HG03558 (cell line): ENCODE data around the gene ODF4.
"Not testable (repeated sequence)": the region's sequence is repeated elsewhere in the genome, so short reads cannot be mapped to it uniquely, and the experiment has no call there.

ENCODE experiments used
- ATAC-seq: cut with Tn5 transposase; IDR thresholded peaks from one replicate; pipeline ENCODE4 v1.9.1; 2021; ENCODE audit warnings: moderate number of reproducible peaks; ENCODE audit not compliant: unreplicated experiment; ENCODE audit errors: extremely low read depth

Gene ODF4

DNA sequence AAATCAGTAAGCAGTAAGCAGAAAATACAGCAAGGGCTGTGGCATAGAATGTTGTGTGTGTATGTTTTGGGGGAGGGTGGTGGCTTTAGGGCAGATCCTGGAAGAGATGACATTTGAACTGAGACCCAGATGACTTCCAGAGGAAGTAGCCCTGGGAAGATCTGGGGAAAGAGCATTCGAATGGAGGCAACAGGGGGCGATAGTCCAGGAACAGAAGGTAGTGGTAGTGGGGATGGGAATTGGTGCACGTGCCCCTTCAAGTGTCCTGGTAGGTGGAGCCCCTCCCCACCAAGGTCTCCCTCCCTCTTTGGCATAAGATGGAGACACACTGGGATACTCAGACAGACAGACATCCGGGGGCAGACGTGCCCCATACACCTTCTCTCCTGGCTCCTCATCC lies 15.5 kb upstream of the ODF4 start:
- ATAC-seq = no peak

DNA sequence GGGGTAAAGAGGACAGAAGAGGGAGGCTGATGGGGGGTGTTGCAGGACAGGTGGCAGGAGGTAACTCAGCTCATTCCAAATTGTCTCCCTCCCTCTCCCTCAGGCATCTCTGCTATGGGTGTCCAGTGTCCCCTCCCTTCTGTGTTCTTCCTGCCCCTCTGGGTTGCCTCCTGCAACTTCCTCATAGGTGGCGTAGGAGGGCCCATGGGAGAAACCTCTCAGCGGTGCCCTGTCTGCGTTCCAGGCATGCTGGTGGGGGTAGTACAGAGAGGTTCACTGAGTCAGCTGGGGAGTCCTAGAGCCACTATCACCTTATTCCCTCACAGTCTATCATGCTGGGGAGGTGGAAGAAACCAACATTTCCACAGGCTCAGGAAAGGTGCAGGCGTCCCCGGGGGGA lies 14.7 kb upstream of the ODF4 start:
- no peak for ATAC-seq

DNA sequence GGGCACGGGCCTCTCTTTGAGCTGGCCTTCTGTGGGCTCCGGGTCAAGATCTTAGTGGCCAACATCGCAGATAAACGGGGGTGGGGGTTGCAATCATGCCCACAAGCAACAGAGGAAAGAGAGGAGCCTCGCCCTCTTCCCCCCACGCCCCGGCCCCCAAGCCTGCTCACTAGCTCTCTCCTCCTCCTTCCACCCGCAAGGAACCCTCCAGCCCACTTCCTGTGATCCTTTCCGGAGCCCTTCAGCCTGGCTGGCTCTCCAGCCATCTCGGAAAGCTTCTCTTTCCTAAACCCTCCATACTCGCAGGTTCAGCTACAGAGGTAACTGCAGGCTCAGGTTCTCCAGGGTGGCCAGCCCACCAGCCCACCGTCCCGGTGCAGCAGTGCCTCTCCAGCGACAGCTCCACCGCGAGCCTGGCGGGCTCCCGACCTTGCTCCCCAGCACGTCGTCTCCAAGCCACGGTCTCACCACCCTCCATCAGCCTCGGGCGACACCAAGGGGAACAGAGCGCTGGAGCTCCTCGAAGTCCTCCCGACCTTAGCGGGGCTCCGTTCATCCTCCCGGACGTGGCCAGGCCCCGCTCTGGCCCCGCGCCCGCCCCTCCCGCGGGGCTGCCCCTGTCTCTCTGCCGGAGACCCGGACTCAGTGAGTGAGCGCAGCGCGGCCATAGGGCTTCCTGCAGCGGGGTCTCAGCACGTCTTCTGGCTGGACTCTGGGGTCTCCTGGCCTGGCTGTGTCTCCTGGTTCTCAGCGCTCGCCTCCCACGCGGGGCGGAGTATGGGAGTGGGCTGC lies 12.9 kb upstream of the ODF4 start:
- ATAC-seq = no peak

DNA sequence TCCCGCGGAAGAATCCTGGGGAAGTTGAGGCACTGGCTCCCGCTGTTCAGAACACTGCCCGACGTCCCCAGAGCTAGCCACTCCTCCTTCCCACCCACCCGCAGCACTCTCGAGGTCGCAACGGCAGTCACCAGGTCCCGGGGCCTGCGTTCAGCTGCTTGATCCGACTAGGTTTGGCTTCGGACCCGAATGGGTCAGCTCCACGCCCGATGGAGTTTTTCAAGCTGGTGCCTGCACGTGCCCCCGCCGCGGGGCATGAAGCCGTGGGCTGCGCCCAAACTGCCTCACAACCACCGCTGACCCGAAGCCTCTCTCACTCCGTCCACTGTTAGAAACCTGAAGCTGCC lies 12.4 kb upstream of the ODF4 start:
- no peak for ATAC-seq

DNA sequence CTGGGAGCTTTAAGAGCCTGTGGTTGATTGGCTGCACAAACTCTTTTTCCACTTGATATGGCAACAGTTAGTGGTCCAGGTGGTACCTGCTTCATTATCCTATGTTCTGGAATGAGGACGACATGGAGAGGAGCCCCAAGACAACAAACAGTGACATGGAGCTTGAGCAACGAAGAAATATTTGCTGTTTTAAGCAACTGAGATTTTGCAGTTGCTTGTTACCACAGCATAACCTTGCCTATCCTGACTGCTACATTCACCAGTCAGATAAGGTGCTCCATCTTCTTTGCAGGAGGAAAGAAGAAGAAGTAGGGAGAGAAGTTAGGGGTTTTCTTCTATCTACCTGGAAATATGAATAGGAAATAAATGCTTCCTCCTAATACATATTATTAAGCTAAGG lies 7.5 kb upstream of the ODF4 start:
- no peak for ATAC-seq

DNA sequence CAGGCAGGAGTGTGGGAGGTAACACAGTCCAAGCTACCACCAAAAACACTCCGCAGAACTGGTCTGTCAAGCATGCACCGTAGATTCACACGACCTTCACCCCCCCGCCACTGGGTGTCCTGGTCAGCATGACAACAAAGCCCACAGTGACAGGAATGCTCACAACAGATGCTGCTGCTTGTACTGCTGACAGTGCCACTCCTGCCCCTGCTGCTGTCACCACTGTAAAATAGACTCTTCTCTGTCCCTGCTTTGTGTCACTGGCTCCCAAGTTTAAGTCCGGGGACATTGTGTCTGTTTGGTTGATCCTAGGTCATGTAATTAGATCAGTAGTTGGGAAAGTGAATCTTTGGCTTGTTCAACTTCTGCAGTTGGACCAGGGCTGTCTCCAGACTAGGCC lies 7.0 kb upstream of the ODF4 start:
- no peak for ATAC-seq

DNA sequence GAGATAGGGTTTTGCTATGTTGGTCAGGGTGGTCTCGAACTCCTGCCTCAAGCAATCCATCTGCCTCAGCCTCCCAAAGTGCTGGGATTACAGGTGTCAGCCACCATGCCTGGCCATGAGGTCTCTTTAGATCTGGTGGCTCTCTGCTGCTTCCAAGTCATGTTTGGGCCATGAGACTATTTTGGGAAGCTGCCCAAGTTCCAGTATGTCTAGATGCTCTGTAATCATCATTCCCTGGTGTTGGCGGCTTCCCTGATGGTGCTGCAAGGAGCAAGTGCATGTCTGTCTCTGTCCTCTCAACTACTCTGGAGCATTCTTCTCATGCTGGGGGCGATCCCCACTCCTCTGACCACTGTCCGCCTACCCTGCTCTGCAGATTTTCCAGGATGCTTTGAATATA lies 6.4 kb upstream of the ODF4 start:
- no peak for ATAC-seq

DNA sequence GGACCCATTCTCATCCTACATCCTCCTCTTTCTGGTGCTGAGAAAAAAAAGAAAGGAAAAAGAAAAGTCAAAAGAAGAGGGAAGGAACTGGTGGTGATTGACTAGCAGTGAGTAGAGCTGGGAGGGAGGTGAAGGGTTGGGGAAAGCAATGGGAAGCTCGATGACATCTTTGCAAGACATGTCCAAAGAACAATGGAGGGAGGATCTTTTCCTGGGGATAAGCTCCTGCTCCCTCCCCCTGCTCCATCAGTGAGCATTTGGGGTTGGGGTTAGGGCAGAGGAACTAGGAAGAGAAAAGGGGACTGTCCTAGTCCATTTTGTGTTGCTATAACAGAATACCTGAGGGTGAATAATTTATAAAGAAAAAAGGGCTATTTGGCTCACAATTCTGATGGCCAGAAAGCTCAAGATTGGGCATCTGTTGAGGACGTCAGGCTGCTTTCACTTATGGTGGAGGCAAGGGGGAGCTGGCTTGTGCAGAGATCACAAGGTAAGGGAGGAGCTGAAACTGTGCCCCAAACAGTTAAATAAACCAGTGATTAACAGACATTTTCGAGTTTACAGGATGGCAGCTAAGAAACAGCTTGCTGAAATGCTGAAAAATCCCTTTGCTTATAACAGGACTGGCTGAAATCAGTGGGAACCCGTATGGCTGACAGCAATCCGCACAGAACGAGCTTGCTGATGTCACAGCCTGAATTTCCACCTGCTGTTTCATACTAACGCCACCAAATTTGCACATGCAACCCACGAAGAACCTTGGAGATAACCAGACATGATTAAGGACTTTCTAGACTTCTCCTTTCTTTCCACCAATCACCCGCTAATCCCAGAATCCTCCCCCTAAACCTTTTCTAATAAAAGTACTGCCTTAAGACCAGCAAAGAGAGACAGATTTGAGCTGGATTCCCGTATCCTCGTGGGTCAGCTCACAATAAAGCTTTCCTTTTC lies 1.6 kb upstream of the ODF4 start:
- no peak for ATAC-seq

DNA sequence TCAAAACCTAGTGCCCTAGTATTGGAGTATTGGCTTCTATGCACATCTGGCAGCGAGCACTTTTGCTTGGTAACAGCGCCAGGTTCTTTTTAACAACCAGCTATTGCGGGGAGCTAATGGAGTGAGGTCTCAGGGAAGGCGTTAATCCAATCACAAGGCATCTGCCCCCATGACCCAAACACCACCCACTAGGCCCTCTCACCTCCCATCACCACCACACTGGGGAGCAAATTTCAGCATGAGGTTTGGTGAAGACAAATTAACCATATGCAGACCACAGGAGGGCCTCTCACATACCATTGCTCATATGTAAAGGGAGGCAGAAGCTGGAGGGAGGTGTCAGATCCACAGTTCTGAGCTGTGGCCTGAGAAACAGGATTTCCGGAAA lies 893 bp upstream of the ODF4 start:
- ATAC-seq = no peak

DNA sequence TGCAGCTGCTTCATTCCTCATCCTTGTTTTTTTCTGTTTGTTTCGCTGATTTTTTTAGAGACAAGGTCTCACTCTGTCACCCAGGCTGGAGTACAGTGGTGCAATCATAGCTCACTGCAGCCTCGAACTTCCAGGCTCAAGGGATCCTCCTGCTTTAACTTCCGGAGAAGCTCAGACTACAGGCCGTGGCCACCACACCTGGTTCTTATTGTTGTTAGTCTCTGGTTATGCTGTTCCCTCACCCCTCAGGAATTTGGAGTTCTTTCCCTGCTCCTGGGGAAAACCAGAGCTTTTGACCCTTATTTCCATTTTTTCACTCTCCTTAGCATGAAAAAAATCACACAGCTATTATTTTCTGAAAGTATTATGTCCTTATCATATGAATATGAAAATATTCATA lies 1.8 kb downstream of the ODF4 start:
- ATAC-seq = no peak

DNA sequence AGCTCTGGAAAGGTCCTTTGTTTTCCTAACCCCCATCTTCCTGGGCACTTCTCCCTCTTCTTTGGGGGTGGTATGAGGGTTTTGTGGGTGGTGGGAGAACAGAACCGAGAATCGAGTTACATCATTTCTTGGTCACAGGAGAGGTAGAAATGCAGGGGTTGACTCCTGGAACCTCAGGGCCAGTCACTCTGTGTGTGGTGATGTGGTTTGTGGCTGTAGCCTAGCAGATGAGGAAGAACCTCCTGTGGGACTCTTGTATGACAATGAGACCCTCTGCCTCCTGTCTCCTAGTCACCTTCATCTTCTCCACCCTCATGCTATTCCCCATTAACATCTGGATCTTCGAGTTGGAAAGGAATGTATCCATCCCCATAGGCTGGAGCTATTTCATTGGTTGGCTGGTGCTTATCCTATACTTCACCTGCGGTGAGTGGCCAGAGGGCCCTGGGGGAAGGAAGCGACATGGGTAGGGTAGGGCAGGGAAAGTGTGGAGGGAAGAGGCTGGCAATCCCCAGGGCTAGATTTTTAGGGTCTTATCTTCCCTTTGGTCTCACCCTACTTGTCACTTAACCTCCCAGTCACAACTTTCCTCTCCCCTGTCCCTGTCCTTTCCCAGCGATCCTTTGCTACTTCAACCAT lies 5.5 kb downstream of the ODF4 start:
- no peak for ATAC-seq

DNA sequence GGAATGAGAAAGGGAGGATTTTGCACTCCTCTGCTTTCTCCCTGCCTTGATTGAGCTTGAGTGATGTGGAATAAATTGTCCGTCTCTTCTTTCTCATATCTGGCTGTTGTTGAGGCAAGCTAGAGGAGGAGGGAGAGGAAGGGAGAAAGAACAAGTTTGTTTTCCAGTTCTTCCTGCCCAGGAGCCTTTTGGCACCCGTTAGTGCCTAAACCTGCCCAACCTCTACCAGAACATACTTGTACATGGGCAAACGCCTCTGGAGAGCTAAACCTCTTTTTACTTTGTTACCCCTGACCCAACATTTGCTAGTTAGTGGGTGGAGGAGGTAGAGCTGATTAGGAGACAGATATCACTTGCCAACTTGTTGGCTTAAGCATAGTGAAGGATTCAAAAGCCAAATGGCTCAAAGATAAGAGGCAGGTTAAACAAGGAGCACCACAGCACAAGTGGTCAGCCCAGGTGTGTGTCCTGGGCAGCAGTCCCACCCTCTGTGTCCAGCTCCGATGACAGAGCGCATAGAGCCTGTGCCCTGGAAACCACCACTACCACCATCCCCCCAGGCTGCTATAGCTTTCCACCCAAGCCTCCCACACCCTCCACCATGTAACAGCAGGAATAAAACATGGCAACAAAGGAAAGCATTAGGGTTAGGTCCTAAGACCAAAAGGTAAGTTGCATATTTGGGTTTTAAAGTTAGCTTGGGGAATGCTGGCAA lies 6.5 kb downstream of the ODF4 start:
- ATAC-seq = no peak

DNA sequence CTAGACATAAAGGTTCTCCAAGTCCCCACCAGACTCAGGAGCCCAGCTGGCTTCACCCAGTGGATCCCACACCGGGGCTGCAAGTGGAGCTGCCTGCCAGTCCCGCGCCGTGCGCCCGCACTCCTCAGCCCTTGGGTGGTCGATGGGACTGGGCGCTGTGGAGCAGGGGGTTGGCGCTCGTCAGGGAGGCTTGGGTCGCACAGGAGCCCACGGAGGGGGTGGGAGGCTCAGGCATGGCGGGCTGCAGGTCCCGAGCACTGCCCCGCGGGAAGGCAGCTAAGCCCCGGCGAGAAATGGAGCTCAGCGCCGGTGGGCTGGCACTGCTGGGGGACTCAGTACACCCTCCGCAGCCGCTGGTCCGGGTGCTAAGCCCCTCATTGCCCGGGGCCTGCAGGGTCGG lies 7.4 kb downstream of the ODF4 start:
- not testable (repeated sequence) for ATAC-seq

DNA sequence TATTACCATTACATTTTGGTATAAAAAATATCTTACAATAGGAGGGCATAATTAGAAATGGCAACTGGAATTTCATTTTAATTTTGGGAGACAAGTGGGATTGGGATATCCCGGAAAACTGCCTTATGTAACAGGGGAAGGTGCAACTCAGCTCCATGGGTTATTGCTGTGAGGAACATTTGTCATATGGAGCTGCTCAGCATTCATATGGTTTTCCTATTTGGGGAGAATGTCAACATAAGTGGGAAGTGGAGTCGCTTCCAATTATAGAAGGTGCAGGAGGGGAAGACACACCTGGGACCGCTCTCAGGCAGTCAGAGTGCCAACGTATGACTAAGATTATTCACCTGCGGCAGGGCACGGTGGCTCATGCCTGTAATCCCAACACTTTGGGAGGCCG lies 10.7 kb downstream of the ODF4 start:
- no peak for ATAC-seq

DNA sequence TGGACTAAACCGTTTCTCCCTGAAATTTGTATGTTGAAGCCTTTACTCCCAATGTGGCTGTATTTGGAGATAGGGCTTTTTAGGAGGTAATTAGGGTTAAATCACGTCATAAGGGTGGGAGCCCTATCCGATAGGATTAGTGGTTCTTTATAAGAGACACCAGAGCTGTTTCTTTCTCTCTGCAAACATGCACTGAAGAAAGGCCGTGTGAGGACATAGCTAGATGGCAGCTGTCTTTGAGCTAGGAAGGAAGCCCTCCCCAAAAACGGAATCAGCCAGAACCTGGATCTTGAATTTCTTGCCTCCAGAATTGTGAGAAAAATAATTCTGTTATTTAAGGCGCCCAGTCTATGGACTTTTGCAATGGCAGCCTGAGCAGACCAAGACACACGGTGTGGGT lies 14.1 kb downstream of the ODF4 start:
- no peak for ATAC-seq

DNA sequence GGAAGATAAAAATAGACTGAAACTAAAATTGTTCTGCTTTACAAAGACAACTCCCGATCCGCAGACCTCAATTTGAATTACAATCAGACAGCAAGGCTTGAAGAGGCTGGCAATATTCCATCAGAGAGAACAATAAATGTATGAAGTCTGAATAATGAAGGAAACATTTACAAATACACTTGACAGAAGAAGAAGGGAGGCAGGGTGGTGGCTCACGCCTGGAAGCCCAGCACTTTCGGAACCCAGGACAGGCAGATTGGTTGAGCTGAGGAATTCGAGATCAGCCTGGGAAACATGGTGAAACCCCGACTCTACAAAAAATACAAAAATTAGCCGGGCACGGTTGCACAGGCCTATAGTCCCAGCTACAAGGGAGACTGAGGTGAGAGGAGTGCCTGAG lies 14.6 kb downstream of the ODF4 start:
- ATAC-seq = no peak

DNA sequence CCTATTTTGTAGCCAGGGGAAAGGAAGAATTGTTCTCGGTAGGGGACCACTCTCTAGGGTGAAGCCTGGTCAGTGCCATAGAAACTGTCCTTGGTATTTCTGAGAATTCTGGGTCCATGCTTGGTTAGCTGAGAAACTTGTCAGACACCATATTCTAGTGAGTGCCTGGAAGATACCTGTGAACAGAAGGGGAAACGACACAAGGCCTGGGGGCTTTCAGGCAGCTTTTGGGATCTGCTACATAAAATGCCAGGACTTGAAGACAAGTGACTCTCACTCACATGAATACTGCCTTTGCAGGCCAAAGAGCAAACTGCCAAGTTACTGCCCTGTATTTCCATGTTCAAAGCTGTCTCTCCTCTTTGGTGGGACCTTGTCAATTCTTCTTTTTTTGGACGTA lies 18.3 kb downstream of the ODF4 start:
- no peak for ATAC-seq

DNA sequence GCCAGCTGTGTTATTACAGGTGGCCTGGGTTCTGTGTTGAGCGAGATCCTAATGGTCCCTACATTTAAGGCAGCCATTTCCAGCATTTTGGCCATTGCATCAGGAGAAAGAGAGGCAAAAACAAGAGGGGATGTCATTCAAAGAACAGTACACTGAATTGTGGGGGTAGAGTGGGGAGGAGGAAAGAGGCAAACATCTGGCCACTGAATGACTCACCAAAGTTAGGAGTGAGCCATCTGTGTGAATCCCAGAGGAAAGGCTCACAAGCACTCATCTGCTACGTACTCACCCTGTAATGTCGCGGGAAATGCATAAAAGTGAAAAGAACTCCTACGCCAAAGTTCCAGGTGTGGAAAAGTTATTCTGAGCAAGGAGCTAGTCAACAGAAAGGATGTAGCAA lies 20.1 kb downstream of the ODF4 start:
- no peak for ATAC-seq

DNA sequence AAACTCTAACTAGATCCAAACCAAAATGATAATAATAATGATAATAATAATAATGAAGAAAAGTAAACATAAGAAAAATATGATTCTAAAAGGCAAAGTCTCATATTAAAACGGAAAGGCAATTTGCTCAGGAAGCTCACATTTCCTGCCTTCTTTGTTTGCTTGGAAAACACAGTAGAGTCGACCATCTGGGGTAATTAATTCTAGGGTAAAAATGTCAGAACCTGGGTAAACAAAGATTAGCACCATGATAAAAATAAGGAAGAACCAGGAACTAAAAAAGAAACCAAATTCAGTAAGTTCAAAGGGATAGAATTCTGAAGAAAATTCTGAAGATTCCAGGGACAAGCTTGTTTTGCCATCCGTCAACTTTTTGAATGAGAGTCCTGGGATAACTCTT lies 20.6 kb downstream of the ODF4 start:
- ATAC-seq = no peak

DNA sequence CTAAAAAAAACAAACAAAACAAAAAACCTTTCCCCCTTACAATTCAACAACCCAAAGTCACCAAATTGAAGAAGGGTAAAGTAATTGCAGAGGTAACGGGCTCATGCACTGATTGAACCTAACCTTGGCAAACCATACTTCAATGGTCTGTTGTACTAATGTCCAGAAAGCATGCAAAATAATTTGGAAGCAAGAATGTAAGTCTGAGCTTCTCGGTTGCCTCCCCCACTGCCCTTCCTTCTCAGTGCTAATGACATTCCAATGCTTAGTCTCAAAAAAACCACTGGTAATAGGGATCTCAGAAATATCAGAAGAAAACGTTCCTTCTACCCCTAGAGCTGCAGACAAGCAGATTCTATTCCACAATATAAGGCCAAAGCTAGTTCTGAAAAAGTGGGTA lies 21.1 kb downstream of the ODF4 start:
- ATAC-seq = no peak
